T follicular helper cell (primary cell): ENCODE results near the gene RNPEPL1.

Experiments used
- DNase-seq: peaks from one replicate; pipeline ENCODE4 v3.0.0-alpha.2; 2020; ENCODE audit warnings: low read depth

RNPEPL1 gene

DNA sequence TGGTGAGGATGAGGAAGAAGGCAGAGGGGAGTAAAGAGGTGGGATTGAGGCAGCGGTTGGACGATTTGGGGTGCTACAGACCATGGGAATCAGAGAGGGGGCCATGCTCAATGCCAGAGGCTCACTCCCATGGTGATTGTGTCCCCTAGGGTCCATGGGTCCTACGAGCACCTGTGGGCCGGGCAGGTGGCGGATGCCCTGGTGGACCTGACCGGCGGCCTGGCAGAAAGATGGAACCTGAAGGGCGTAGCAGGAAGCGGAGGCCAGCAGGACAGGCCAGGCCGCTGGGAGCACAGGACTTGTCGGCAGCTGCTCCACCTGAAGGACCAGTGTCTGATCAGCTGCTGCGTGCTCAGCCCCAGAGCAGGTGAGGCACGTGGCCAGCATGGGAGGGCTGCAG is 23.5 kb downstream of the RNPEPL1 start:
- no peak for DNase-seq

DNA sequence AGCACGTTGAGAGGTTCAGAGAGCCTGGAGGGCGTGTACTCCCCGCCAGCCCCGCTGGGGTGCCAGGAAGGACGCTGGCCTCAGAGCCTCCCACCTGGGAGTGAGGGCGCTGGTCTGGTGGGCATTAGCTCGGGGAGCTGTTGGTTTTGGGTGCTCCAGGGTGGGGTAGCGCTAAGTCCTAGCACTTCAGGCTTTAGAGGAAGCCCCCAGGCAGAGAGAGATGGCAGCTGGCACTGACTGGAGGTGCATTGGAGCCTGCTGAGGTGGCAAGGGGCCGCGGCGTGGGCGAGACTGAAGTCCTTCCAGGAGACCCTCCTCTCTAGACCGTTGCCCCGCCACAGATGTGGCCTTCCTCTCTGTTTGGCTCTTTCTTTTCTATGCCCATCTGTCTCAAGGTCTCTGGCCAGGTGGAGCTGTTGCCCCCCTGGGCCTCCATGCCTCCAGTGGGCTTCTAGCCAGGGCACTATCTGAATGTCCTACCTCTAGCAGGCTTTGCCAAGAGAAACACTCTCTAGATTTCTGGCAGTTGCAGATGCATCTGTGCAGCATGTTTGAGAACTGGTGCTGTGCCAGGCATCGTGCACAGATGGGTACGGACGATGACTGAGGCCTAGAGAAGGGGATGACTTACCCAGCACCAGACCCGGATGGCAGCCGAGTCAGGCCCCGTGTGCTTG is 24.9 kb downstream of the RNPEPL1 start:
- DNase-seq: no peak

DNA sequence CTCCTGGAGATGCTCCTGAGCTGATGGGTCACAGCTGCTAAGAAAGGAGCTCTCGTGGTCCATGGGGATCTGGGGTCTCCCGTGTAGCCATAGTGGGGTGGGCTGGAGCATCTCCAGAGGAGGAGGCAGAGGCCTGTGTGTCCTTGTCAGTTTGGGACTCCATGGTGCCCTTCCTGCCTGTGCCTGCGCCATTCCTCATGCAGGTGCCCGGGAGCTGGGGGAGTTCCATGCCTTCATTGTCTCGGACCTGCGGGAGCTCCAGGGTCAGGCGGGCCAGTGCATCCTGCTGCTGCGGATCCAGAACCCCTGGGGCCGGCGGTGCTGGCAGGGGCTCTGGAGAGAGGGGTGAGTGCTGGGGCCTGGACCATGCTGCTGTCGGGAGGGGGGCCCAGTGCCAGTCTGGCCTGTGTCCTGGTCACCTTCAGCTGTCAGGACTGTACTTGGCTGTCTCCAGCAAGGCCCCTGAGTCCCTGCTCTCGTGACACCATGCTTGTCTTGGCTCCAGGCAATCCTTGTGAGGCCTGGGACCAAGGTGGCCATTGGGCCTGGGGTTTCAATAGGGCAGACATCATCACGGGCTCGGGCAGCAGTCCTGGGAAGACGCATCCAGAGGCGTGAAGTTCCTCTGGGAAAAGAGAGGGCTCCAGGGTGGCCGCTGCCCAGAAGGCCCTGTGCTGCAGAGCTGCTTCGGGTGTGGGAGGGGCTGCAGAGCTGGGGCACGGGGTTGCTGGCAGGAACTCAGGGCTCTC is 25.6 kb downstream of the RNPEPL1 start:
- no peak for DNase-seq

DNA sequence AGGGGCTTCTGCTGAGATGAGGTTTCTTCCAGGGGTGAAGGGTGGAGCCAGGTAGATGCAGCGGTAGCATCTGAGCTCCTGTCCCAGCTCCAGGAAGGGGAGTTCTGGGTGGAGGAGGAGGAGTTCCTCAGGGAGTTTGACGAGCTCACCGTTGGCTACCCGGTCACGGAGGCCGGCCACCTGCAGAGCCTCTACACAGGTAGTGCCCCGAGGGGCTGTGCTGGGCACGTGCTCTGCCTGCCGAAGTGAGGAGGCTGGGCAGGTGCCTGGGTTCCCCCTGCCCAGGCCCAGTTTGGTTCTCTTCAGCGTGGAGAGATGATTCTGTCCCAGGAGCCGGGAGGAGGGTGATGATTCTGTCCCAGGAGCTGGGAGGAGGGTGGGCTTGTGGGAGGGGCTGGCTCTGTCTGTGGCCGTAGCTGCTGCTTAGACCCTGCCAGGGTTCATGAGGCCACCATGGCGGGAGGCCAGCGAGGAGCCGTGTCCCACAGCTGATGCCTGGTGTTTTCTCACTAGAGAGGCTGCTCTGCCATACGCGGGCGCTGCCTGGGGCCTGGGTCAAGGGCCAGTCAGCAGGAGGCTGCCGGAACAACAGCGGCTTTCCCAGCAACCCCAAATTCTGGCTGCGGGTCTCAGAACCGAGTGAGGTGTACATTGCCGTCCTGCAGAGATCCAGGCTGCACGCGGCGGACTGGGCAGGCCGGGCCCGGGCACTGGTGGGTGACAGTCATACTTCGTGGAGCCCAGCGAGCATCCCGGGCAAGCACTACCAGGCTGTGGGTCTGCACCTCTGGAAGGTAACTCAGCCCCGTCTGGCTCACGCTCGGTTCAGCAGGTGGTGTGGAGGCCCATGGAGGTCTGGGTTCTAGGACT is 26.5 kb downstream of the RNPEPL1 start:
- DNase-seq: no peak

DNA sequence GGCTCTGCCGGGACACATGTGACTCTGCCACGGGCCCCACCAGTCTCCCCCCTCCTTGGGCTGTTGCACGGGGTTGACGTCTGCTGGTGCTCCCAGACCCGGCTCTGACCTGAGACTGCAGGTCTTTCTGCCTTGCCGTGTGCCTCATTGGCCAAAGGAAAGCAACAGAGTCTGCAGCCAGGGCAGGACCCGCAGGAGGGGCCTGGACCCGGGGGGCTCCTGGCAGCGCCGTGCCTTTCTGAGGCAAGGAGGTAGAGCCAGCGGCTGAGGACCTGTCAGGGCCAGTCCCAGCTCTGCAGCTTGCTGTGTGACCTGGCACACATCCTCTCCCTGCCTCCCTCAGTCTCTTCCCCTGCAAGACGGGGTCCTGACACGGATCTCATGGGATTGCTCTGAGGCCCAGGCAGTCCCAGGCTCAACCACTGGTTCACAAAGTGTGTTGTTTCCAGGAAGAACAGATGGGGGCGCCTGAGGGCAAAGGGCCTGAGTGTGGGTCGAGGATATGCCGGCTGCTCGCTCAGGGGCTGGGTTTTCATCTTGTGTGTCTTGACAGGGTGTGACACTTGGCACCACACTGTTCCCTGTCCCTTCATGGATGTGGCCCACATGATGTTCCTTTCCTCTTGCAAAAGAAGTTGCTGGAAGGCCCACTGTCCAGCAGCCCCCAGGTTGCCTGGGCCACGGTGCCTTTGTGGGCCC is 27.2 kb downstream of the RNPEPL1 start:
- DNase-seq: no peak

DNA sequence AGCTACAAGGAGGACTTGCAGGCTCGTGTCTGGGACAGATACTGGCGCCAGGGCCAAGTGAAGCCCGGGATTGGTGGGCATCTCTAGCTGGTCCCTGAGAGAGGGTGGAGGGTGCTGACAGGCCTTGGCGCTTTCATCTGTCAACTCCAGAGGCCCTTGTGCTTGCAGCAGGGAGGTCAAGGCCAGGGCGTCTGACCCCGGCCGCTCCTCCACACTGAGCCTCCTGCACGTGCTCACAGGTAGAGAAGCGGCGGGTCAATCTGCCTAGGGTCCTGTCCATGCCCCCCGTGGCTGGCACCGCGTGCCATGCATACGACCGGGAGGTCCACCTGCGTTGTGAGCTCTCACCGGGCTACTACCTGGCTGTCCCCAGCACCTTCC is 27.8 kb downstream of the RNPEPL1 start:
- DNase-seq: no peak

DNA sequence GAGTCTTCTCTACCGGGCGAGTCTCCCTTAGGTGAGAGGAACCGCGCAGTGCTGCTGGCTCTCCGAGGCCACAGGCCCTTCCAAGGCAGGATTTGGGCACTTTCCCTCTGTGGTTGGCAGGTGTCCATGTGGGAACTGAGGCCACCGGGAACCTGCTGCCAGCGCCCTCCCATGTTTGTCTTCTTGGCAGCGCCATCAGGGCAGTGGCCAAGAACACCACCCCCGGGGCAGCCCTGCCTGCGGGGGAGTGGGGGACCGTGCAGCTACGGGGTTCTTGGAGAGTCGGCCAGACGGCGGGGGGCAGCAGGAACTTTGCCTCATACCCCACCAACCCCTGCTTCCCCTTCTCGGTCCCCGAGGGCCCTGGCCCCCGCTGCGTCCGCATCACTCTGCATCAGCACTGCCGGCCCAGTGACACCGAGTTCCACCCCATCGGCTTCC is 28.2 kb downstream of the RNPEPL1 start:
- DNase-seq: no peak

DNA sequence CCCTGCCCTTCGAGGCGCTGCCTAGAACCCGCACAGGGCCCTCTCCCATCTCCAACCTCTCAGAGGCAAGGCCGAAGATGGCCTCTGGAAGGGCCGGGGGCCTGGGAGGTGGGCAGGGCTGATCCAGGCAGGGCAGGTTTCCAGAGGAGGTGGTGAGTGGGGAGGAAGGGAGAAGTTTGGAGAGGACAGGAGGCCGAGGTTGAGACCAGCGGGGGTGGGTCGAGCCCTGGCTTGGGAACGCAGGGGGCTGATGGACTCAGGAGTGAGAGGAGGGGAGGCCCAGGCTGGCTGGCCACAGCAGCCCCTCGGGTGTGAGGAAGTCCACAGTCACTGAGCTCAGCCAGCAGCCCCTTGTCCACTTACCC is 28.8 kb downstream of the RNPEPL1 start:
- no peak for DNase-seq

DNA sequence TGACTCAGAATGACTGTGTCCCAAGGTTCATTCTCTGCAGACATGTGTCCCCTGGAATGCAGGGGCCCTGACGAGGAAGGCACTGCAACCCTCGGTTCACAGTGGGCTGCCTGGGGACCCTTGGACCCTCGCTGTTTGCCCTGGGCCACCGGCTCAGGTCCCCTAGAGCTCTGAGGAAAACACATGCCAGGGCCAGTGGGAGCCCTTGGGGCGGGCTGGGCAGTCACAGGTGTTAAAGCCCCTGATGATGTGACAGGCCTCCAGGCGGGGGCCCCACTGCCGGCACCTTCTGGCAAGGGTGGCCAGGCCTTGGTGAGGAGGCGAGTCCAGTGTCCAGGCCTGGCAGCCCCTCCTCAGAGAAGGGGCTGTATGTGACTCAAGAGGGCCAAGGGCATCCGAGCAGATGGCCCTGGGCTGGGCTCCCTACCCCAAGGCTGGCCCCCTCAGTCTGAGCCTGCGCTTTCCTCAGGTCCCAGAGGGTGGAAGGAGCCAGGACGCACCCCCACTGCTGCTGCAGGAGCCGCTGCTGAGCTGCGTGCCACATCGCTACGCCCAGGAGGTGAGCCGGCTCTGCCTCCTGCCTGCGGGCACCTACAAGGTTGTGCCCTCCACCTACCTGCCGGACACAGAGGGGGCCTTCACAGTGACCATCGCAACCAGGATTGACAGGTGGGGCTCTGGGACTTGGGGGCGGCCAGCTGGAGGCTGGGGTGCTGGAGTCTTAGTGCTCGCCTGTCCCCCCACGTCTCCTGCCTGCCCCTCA is 29.3 kb downstream of the RNPEPL1 start:
- DNase-seq: no peak

DNA sequence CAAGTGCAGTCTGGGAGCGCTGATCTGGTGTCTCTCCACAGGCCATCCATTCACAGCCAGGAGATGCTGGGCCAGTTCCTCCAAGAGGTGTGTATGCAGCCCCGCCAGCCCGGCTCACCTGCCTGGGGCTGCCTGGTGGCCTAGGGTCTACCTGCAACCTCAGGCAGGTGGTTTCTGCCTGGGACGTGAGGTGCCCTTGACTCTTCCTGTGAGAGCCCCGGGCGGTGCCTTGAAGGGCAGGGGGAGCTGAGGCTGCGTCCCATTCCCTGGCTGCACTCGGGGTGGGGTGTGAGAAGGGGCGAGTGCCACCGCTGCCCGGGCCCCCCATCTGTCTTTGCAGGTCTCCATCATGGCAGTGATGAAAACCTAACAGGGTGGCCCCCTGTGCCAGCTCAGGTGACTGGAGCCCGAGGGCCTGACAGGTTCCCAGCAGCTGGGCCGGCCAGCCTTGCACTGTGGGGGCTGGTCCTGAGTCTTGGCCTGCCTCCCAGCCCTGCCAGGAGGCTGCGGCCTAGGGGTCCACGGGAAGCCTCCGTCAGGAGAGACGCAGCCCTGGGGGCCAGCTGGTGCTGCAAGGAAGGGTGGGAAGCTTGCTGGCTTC is 30.1 kb downstream of the RNPEPL1 start:
- no peak for DNase-seq

DNA sequence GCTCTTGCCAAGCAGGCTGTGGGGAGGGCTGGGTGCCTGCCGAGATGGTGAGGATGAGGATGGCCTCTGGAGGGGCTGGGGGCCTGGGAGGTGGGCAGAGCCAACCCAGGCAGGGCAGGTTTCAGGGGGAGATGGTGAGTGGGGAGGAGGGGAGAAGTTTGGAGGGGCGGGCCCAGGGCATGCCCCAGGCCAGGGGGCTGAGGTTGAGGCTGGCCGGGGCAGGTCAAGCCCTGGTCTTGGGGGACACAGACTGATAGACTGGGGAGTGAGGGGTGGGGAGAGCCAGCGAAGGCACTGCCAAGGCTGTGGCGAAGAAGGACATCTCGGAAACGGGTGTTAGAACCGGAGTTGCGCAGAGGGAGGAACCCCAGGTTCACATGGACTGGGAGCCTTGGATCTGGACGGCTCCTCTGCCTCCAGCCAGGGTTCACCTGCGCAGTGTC is 30.9 kb downstream of the RNPEPL1 start:
- DNase-seq: no peak

DNA sequence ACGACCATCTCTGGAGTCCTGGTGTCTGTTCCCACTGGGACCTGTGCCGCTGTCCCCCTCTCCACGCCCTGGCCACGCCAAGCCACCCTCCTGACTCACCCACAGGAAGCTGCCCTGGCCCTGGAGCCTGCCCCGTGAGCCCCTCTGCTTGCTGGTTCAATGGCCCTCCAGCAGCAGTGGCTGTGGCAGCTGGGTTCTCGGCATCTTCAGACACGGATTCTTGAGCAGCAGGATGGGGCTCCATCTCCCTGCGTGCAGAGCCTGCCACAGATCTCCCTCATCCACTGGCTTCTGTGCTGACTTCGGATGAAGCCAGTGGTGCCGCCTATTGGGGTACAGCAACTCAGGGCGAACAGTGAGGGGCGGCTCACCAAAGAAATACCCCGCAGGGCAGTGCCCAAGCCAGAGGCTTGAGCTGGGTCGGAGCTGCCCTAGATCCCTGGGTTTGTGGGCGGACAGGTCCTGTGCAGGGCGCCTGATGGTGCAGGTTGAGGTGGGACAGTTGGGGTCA is 32.2 kb downstream of the RNPEPL1 start:
- no peak for DNase-seq

DNA sequence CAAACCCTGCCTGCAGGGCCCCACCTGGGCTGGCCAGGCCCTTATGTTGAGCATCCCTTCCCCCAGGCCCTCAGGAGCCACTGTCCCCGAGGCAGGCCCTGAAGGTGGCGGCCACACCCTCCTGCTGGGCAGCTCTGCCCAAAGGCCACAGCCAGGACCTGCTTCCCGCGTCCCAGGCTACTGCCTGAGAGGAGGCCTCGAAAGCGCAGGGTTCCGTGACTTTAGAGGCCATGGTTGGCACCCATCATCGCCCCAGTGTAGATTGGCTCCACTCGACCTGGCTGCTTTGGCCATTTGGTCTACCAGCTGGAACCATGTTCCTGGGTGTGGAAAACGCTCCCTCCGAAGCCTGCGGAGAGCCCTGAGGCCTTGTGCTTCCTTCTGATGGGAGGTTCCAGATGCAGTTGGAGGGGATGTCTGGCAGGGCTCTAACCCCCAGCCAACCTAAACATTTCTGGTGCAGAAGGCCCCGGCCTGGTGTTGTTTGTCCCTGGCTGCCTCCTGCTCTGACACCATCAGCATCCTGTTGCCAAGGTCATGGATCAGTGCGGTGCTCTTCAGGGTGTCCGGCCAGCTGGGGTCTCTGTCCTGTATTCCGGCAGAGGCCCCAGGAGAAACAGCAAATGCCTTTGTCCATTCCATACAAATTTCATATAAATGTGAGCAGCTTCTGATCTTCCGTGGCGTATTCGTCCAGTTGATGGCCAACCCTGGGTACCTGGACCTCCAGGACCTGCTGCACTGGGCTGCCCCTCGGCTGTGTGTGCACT is 33.0 kb downstream of the RNPEPL1 start:
- DNase-seq: no peak

DNA sequence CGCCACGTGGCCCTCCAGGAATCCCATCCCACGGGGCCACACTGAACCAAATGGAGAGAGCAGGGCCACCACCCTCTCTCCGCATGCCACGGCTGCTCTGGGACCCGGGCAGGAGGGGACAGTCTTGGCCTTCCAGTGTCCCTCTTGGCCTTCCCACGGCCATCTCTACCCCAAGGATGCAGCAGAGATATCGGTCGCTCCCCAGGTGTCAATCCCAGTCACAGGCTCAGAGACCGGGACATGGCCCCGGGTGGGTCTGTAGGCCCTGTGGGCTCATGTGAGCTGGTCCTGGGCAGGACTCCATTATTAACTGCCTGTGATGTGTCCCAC is 33.5 kb downstream of the RNPEPL1 start:
- DNase-seq: no peak

DNA sequence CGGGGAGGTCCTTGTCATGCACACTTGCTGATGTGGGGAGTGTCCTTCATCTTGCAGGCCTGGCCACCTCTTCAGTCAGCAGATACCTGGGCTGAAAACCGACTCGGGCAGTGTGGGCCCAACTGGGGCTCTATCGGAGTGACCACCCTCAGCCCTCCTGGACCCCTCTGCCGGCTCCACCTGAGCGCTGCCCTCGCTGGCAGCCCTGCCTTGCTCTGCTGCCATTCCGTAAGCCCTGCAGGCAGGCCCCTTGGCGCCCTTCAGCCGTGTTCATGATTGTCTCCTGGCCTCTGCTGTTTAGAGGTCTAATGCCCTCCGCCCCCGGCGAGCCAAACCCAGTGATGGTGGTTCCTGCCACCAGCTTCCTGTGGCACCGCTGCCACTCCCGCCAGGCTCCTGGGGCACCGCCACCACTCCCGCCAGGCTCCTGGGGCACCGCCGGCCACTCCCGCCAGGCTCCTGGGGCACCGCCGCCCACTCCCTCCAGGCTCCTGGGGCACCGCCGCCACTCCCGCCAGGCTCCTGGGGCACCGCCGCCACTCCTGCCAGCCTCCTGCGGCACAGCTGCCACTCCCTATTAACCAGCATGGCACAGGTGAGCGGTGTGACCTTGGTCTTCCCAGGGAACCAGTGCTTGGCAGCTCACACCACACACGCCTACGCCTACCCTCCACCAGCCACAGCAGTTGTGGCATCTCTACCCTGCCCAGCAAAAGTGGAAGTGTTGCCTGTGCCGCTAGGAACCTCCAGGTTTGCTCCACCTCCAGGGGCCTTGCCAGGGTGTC is 34.2 kb downstream of the RNPEPL1 start:
- DNase-seq: no peak

DNA sequence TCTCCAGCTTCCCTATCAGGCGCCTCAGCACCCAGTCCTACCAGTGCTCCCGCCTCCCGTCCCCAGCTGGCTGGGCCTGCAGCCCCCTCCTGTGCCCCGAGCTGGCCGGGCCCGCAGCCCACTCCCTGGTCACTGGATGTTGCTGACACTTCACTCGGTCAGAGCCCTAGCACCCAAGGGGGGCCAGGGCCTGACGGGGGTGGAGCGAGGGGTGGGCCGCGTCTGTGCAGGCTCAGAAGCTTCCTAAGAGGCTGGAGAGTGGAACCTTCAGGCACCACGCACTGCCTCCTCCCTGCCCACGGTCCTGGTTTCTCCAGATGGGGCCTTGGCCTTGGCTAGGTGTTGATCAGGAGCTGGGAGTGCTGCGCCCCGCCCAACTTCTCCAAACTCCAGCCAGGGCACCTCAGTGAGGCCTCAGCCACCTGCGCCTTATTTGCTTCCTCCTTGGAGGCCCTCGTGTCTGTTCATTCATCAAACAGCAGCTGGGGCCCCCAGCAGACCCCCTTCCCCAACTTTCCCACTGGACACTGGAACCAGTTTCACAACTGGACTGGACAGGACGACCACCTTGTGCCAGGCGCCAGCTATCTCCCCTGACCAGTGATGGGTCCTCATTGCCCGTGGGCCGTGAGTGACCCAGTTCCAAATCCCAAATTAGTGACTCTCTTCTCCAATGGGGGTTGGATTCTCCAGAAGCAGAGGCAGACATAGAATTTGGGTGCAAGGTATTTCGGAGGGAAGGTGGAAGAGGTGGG is 35.0 kb downstream of the RNPEPL1 start:
- DNase-seq: no peak

DNA sequence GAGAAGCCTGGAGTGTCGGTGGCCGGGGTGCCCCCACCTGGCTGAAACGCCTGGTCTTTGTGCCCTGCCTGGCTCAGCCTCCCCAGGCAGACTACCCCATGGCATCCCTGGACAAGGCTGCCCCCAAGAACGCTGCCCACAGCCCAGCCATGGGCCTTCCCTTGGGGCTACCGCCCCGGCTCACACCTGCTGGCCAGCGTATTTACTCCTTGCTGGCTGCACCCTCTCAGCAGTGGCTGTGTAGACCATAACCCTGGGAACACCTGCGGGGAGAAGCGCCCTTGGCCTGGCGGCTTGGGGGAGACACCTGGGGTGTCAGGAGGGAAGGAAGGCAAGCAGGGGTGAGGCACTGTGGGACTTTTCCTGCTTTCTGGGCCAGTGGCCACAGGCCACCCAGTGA is 35.6 kb downstream of the RNPEPL1 start:
- no peak for DNase-seq

DNA sequence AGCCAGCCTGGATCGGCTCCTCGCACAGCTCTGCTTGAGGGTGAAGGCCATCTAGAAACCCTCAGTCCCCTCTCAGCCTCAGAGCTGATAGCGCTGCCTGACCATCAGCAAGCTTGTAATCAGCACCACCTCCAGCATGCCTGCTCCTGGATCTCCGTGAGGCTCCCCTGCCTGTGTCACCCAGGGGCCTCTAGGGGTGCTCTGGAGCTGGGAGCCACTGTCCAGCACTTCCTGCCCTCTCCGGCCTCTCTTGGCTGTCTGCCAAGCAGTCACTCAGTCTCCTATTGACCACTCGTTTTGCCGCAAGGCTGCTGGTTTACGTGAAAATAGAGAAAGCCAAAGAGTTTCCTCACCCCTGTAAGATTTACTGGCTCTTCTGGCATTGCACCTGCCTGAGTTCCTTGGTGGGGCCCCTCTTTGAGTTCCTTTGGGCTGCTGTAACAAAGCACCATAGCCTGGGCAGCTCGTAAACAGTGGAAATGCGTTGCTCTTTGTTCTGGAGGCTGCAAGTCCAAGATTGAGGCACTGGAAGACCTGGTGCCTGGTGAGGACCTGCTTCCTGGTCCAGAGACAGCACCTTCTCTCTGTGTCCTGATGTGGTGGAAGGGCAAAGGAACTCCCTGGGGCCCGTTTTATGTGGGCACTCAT is 36.1 kb downstream of the RNPEPL1 start:
- no peak for DNase-seq
